Progenitor cell of endocrine pancreas (in vitro differentiated cells): ENCODE measurements around the gene C1orf198. TPM values are rescaled to one million over a fixed set of nuclear protein-coding genes. Genes with fewer than 3 reads are reported as not detected.
A peak's percentile ranks its signal among the peaks of the same experiment; 100 is the strongest.

ENCODE experiments used
- DNase-seq: peaks from one replicate; pipeline ENCODE4 v3.0.0; 2021; ENCODE audit warnings: low spot score; ENCODE audit not compliant: unreplicated experiment
- H3K27ac Mint-ChIP-seq: 2 replicates; pipeline ENCODE4 v1.8.0; 2021; ENCODE audit warnings: mild to moderate bottlenecking, moderate library complexity, mixed read lengths
- H3K27me3 Mint-ChIP-seq: 2 replicates; pipeline ENCODE4 v1.8.0; 2021; ENCODE audit warnings: mixed read lengths
- H3K36me3 Mint-ChIP-seq: 2 replicates; pipeline ENCODE4 v1.8.0; 2022; ENCODE audit warnings: mixed read lengths; ENCODE audit not compliant: insufficient read depth
- H3K4me1 Mint-ChIP-seq: 2 replicates; pipeline ENCODE4 v1.8.0; 2021; ENCODE audit warnings: low read depth, mixed read lengths
- H3K4me3 Mint-ChIP-seq: 2 replicates; pipeline ENCODE4 v1.8.0; 2021; ENCODE audit warnings: low read depth, mild to moderate bottlenecking, moderate library complexity, mixed read lengths
- H3K9me3 Mint-ChIP-seq: 2 replicates; pipeline ENCODE4 v1.8.0; 2021; ENCODE audit warnings: low read depth, mixed read lengths
- CTCF ChIP-seq: fragments of 200-600 bp; sonication (generic); IDR thresholded peaks from one replicate; pipeline ENCODE4 v1.5.0; 2021; ENCODE audit warnings: antibody characterized with exemption, mild to moderate bottlenecking; ENCODE audit not compliant: unreplicated experiment
- total RNA-seq: library from RNA; stranded (reverse); gene quantifications from 2 replicates; pipeline ENCODE4 v1.2.1, GENCODE V29; 2021

The C1orf198 gene
- total RNA-seq, 1 donor from 2014 or later = 70.1 TPM

- TF ChIP-seq CTCF = no peak
- Mint-ChIP-seq H3K36me3 (peaks cover 24% of the 10 kb centered on the region), H3K4me1 (peaks cover 11% of the 10 kb centered on the region), H3K9me3 (no peaks in the 10 kb centered on the region), H3K27me3 (no peaks in the 10 kb centered on the region), H3K4me3 (no peak overlapping the region), H3K27ac (no peak overlapping the region)
- no peak for DNase-seq
These were observed 37.4 kb upstream of the C1orf198 start for GRCh38 chr1:230905733-230906132.

- no peak for DNase-seq
- H3K27ac Mint-ChIP-seq = no peak overlapping the region
- H3K9me3 Mint-ChIP-seq = no peaks in the 10 kb centered on the region
- no peak for TF ChIP-seq CTCF
- H3K4me3 Mint-ChIP-seq = no peak overlapping the region
- H3K4me1 Mint-ChIP-seq = peaks cover 18% of the 10 kb centered on the region
- no peaks in the 10 kb centered on the region for H3K27me3 Mint-ChIP-seq
- peaks cover 19% of the 10 kb centered on the region for H3K36me3 Mint-ChIP-seq
These were observed 34.1 kb upstream of the C1orf198 start for GRCh38 chr1:230902349-230902923.

- Mint-ChIP-seq H3K4me3 (no peak overlapping the region), H3K9me3 (no peaks in the 10 kb centered on the region), H3K4me1 (peaks cover 18% of the 10 kb centered on the region), H3K27ac (peak overlapping the region; percentile 56), H3K27me3 (no peaks in the 10 kb centered on the region), H3K36me3 (peaks cover 19% of the 10 kb centered on the region)
- no peak for DNase-seq
- no peak for TF ChIP-seq CTCF
These were observed 33.4 kb upstream of the C1orf198 start for GRCh38 chr1:230901671-230902070.

- no peak overlapping the region for H3K4me3 Mint-ChIP-seq
- peak; percentile 29 for TF ChIP-seq CTCF
- H3K36me3 Mint-ChIP-seq = peaks cover 19% of the 10 kb centered on the region
- no peaks in the 10 kb centered on the region for H3K9me3 Mint-ChIP-seq
- peak overlapping the region; percentile 69 for H3K27ac Mint-ChIP-seq
- DNase-seq = no peak
- no peaks in the 10 kb centered on the region for H3K27me3 Mint-ChIP-seq
- peaks cover 18% of the 10 kb centered on the region for H3K4me1 Mint-ChIP-seq
These were observed 32.7 kb upstream of the C1orf198 start for GRCh38 chr1:230900984-230901383.

GRCh38 chr1:230899841-230900251, 31.5 kb upstream of the C1orf198 start:
- peak overlapping the region; percentile 82 for H3K27ac Mint-ChIP-seq
- H3K36me3 Mint-ChIP-seq = peaks cover 12% of the 10 kb centered on the region
- TF ChIP-seq CTCF = no peak
- no peaks in the 10 kb centered on the region for H3K9me3 Mint-ChIP-seq
- H3K27me3 Mint-ChIP-seq = no peaks in the 10 kb centered on the region
- peaks cover 20% of the 10 kb centered on the region for H3K4me1 Mint-ChIP-seq
- H3K4me3 Mint-ChIP-seq = no peak overlapping the region
- no peak for DNase-seq
